K562 (cell line): ENCODE data around the gene C10orf95. TPM values are rescaled to one million over a fixed set of nuclear protein-coding genes. Genes with fewer than 3 reads are reported as not detected.

Experiments
- ATAC-seq: fragments of 200-7000 bp; cut with Tn5 transposase; 3 replicates; pipeline ENCODE4 v1.9.1; 2020; ENCODE audit warnings: moderate library complexity
- BruUV-seq: library from RNA; stranded (reverse); fragments of 400-500 nt; replicated peaks from 2 replicates; lab custom pipeline; 2021; lab: Mats Ljungman, UMichigan
- CTCF ChIA-PET: fragments of 300-600 bp; formaldehyde crosslinking; extraction: SDS; loops from one replicate; lab custom pipeline; 2021; ENCODE audit warnings: low intra/inter-chr PET ratio; lab: Yijun Ruan, JAX
- POLR2A ChIA-PET: fragments of 300-600, 350-650 bp; sonication (Branson Sonifier 250); formaldehyde crosslinking; extraction: SDS; loops from one replicate; lab custom pipeline; 2021; ENCODE audit warnings: antibody characterized with exemption, inconsistent platforms; lab: Yijun Ruan, JAX
- DNase-seq, 4 experiments: peaks; one replicate each; pipeline versions ENCODE4 v3.0.0 to v3.0.0-alpha.2; 2011 to 2018; ENCODE audit warnings: low spot score in 3 of 4, mixed read lengths in 3 of 4; ENCODE audit errors: extremely low read depth in 1 of 4
- FAIRE-seq: peaks from 2 replicates; lab custom pipeline; 2011; peaks lifted over from hg19 to GRCh38; lab: Jason Lieb, UNC
- H2AFZ ChIP-seq: 2 replicates; pipeline ENCODE4 v1.6.0; 2011; ENCODE audit warnings: low read depth, low read length, control low read depth, inconsistent platforms
- H3K27ac ChIP-seq: fragments of 200-600 bp; 3 replicates; pipeline ENCODE4 v1.8.0; 2011; ENCODE audit warnings: low read depth, mild to moderate bottlenecking, control low read depth, inconsistent platforms, low read length, moderate library complexity, mixed read lengths; ENCODE audit errors: extremely low read depth
- H3K27me3 ChIP-seq, 2 experiments: fragments of 300-600 bp in 1 of 2; 2 replicates in 1 of 2; 3 replicates in 1 of 2; pipeline versions ENCODE4 v1.6.0 to v1.8.0; 2011; ENCODE audit warnings: inconsistent platforms in 2 of 2, low read length in 2 of 2, mild to moderate bottlenecking in 1 of 2, mixed read lengths in 1 of 2, moderate library complexity in 1 of 2; ENCODE audit not compliant: control insufficient read depth in 2 of 2, insufficient read depth in 2 of 2
- H3K36me3 ChIP-seq: fragments of 300-600 bp; 3 replicates; pipeline ENCODE4 v1.8.0; 2011; ENCODE audit warnings: mild to moderate bottlenecking, low read length, inconsistent platforms; ENCODE audit not compliant: control insufficient read depth, insufficient read depth
- H3K4me1 ChIP-seq, 2 experiments: fragments of 200-600 bp in 1 of 2; replicated peaks in 1 of 2; 2 replicates in 1 of 2; 3 replicates in 1 of 2; pipeline versions ENCODE4 v1.5.1 to v1.8.0; 2011; ENCODE audit warnings: inconsistent platforms in 2 of 2, low read length in 2 of 2, mild to moderate bottlenecking in 1 of 2, mixed read lengths in 1 of 2, moderate library complexity in 1 of 2; ENCODE audit not compliant: control insufficient read depth in 2 of 2, insufficient read depth in 2 of 2
- H3K4me2 ChIP-seq: 2 replicates; pipeline ENCODE4 v1.6.1; 2011; ENCODE audit warnings: low read length, control low read depth, inconsistent platforms, mixed read lengths; ENCODE audit not compliant: insufficient read depth
- H3K4me3 ChIP-seq: fragments of 200-600 bp; sonication (generic), shearing (Covaris generic); 2 replicates; pipeline ENCODE4 v1.5.1; 2016; ENCODE audit warnings: control low read depth, inconsistent platforms
- H3K79me2 ChIP-seq: fragments of 200-600 bp; 3 replicates; pipeline ENCODE4 v1.8.0; 2011; ENCODE audit warnings: low read length, inconsistent platforms; ENCODE audit not compliant: control insufficient read depth, insufficient read depth
- H3K9ac ChIP-seq, 2 experiments: 2 replicates each; pipeline versions ENCODE4 v1.6.0 to v1.6.1; 2011; ENCODE audit warnings: low read depth in 2 of 2, low read length in 2 of 2, control low read depth in 1 of 2, inconsistent platforms in 1 of 2, mild to moderate bottlenecking in 1 of 2, mixed read lengths in 1 of 2; ENCODE audit not compliant: insufficient read depth in 1 of 2
- H3K9me1 ChIP-seq: one replicate; pipeline ENCODE4 v1.6.0; 2011; ENCODE audit warnings: inconsistent platforms, mild to moderate bottlenecking, low read length, moderate library complexity; ENCODE audit not compliant: control insufficient read depth, insufficient read depth
- H3K9me3 ChIP-seq: replicated peaks from 2 replicates; pipeline ENCODE4 v1.5.1; 2011; ENCODE audit warnings: low read depth, low read length, inconsistent platforms; ENCODE audit not compliant: control insufficient read depth, insufficient read depth
- H4K20me1 ChIP-seq: replicated peaks from 2 replicates; pipeline ENCODE4 v1.6.1; 2011; ENCODE audit warnings: low read length, inconsistent platforms, mixed read lengths; ENCODE audit not compliant: control insufficient read depth, insufficient read depth
- DACH1 ChIP-seq: fragments of 450-650 bp; IDR thresholded peaks from 2 replicates; pipeline ENCODE4 v1.6.1; 2018; ENCODE audit not compliant: partially characterized antibody
- KLF6 ChIP-seq: fragments of 250-450 bp; sonication (Bioruptor Pico); IDR thresholded peaks from 2 replicates; pipeline ENCODE4 v1.4.0; 2020; ENCODE audit warnings: mild to moderate bottlenecking, moderate library complexity, borderline replicate concordance
- SFPQ ChIP-seq: fragments of 200-400 bp; formaldehyde crosslinking; IDR thresholded peaks from 2 replicates; pipeline ENCODE4 v1.6.1; 2017; ENCODE audit warnings: mild to moderate bottlenecking, low read depth, low read length, moderate library complexity
- SIRT6 ChIP-seq: IDR thresholded peaks from one replicate; pipeline ENCODE4 v1.6.1; 2012; ENCODE audit warnings: low read depth, mild to moderate bottlenecking, control low read depth, inconsistent platforms, low read length, moderate library complexity
- SRSF3 ChIP-seq: fragments of 200-400 bp; formaldehyde crosslinking; IDR thresholded peaks from 2 replicates; pipeline ENCODE4 v1.6.1; 2016; ENCODE audit warnings: mild to moderate bottlenecking, low read length, moderate library complexity; ENCODE audit not compliant: insufficient read depth
- STAT5B ChIP-seq: fragments of 250-450 bp; sonication (Bioruptor Pico); IDR thresholded peaks from 2 replicates; pipeline ENCODE4 v1.8.0; 2021; ENCODE audit warnings: mild to moderate bottlenecking, inconsistent platforms
- TAF1 ChIP-seq: IDR thresholded peaks from 2 replicates; pipeline ENCODE4 v1.6.1; 2011; ENCODE audit warnings: mild to moderate bottlenecking, low read length, moderate library complexity; ENCODE audit not compliant: insufficient read depth, control insufficient read depth, severe bottlenecking; ENCODE audit errors: extremely low read depth
- TOE1 ChIP-seq, 2 experiments: fragments of 450-650 bp in 1 of 2; sonication (generic) in 1 of 2; formaldehyde crosslinking in 1 of 2; IDR thresholded peaks; 2 replicates each; pipeline versions ENCODE4 v1.7.1 to v1.8.0; 2016 to 2022; ENCODE audit warnings: borderline replicate concordance in 2 of 2, mild to moderate bottlenecking in 2 of 2, antibody characterized with exemption in 1 of 2, inconsistent platforms in 1 of 2, low read depth in 1 of 2, missing genetic modification reagents in 1 of 2, moderate library complexity in 1 of 2
- ZNF184 ChIP-seq: sonication (generic); formaldehyde crosslinking; IDR thresholded peaks from 2 replicates; pipeline ENCODE4 v1.5.0; 2020; ENCODE audit warnings: missing genetic modification reagents
- ZNF354B ChIP-seq: fragments of 250-450 bp; sonication (Bioruptor Pico); IDR thresholded peaks from 2 replicates; pipeline ENCODE4 v1.4.0; 2020
- WGBS: fragments of 100-300 bp; shearing (Covaris generic); methylation state at CpG from one replicate; pipeline ENCODE4 v1.1.6; 2016; ENCODE audit warnings: low coverage, mixed read lengths; ENCODE audit not compliant: insufficient coverage; ENCODE audit errors: missing lambda C conversion rate; 5-methylcytosine and 5-hydroxymethylcytosine counted together
- in situ Hi-C: fragments of 300-500 bp; cut with MboI; formaldehyde crosslinking; loops from 4 replicates; pipeline ENCODE4 v1.15.0; 2018; ENCODE audit warnings: inconsistent platforms, mixed read lengths
- intact Hi-C: fragments of 100-400 bp; cut with micrococcal nuclease; formaldehyde crosslinking; loops from 2 replicates; pipeline ENCODE4 v1.14.2; 2022
- polyA plus RNA-seq, 8 experiments: library from polyadenylated mRNA; depleted of rRNA in 4 of 8; stranded (reverse) in 5 of 8; unstranded in 3 of 8; fragments of >200 nt; fragmentation: Nextera tagmentation in 2 of 8; fragmentation: Illumina TruSeq in 1 of 8; extraction: Ambion mirVana in 2 of 8; extraction: Trizol in 1 of 8; gene quantifications; 2 replicates each; pipeline versions ENCODE4 v1.2.1 to v1.2.3, GENCODE V29; 2011 to 2014; ENCODE audit warnings: inconsistent platforms in 1 of 8, missing spikeins in 1 of 8
- total RNA-seq, 7 experiments: library from RNA; depleted of rRNA in 6 of 7; stranded (reverse); fragments of >200 nt in 6 of 7; fragmentation: Illumina TruSeq in 2 of 7; extraction: Trizol in 2 of 7; gene quantifications; 2 replicates each; pipeline versions ENCODE4 v1.2.1 to v1.2.3, GENCODE V29; 2011 to 2021; ENCODE audit warnings: low replicate concordance in 1 of 7
- TF ChIP-seq, protein P1 (sequence below): sonication (generic); formaldehyde crosslinking; IDR thresholded peaks from 2 replicates; pipeline ENCODE4 v1.8.0; 2022; ENCODE audit warnings: missing genetic modification reagents, mild to moderate bottlenecking, borderline replicate concordance
- TF ChIP-seq, protein P2 (sequence below): fragments of 450-650 bp; IDR thresholded peaks from 2 replicates; pipeline ENCODE4 v1.6.1; 2018; ENCODE audit warnings: mild to moderate bottlenecking, low read depth; ENCODE audit not compliant: partially characterized antibody

Gene C10orf95
- total and polyA plus RNA-seq, 9 of the 15 experiments (the other 6 are each of a cell fraction or from before 2014, with no cell fraction given): 0.03 to 0.41 (median 0.17) TPM; not detected in 1

DNA sequence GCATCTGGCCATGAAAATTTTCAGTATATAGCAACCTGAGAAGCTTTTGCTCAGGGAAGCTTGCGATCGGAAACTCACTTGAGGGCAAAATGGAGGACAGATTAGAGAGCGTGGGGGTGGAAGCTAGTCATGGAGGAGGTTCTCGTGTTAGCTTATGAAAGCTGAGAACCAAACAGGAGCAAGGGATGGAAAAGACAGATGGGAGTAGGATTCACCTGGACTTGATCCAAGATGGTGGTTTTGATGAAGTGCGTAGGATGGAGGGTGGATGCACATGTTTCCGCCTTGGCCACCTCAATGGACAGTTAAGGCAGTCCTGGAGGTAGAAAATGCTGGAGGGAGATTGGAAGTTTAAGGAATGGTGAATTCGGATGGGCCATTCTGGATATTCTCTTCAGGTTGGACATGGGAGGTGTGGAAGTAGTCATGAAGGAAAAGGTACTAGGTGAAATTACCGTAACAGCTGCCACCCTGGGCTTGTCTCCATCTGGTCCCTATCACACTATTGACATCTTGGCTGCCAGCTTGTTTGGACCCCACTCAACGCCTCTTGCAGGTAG lies 6.3 kb upstream of the C10orf95 start:
- in situ Hi-C loops: no loop called here
- H3K4me2 ChIP-seq: no peak overlapping the region
- no peaks in the 10 kb centered on the region for H4K20me1 ChIP-seq
- H3K4me3 ChIP-seq: no peak overlapping the region
- no peaks in the 10 kb centered on the region for H3K27me3 ChIP-seq
- DNase-seq (no peak), ATAC-seq (no peak), FAIRE-seq (no peak)
- BruUV-seq: no TSS peak
- intact Hi-C loops: no loop called here
- no peak overlapping the region for H2AFZ ChIP-seq
- POLR2A ChIA-PET: interaction anchor here (2.6 kb wide), 1 partner anchor 21 kb away, joined by 13 read pairs; no protein-coding TSS in a partner anchor
- CTCF ChIA-PET: no interaction called here
- 91% methylated on average over 8 of the region's 9 CpGs for WGBS
- H3K36me3 ChIP-seq: peaks cover 31% of the 10 kb centered on the region; the same call in 2 of the 3 replicates
- peaks cover 13% of the 10 kb centered on the region for H3K79me2 ChIP-seq
- no peaks in the 10 kb centered on the region for H3K9me3 ChIP-seq
- no peak overlapping the region for H3K9ac ChIP-seq
- peaks cover 23 to 41% of the 10 kb centered on the region in 2 experiments for H3K4me1 ChIP-seq
- no peak overlapping the region for H3K27ac ChIP-seq
- H3K9me1 ChIP-seq: no peaks in the 10 kb centered on the region
- TF ChIP-seq, protein P1, sequence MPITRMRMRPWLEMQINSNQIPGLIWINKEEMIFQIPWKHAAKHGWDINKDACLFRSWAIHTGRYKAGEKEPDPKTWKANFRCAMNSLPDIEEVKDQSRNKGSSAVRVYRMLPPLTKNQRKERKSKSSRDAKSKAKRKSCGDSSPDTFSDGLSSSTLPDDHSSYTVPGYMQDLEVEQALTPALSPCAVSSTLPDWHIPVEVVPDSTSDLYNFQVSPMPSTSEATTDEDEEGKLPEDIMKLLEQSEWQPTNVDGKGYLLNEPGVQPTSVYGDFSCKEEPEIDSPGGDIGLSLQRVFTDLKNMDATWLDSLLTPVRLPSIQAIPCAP (CRISPR knock-in tag): no peak
- TF ChIP-seq SIRT6 (no peak), DACH1 (no peak), ZNF184 (CRISPR knock-in tag) (no peak), SRSF3 (no peak), KLF6 (CRISPR knock-in tag) (no peak), SFPQ (no peak), ZNF354B (CRISPR knock-in tag) (no peak), TAF1 (no peak), STAT5B (CRISPR knock-in tag) (no peak), TOE1 (IDR thresholded peaks at IDR 0.05; ENCODE audit: borderline replicate concordance) (no peak), TOE1 (CRISPR knock-in tag; IDR thresholded peaks at IDR 0.05; ENCODE audit: borderline replicate concordance, low read depth) (no peak)
- TF ChIP-seq, protein P2, sequence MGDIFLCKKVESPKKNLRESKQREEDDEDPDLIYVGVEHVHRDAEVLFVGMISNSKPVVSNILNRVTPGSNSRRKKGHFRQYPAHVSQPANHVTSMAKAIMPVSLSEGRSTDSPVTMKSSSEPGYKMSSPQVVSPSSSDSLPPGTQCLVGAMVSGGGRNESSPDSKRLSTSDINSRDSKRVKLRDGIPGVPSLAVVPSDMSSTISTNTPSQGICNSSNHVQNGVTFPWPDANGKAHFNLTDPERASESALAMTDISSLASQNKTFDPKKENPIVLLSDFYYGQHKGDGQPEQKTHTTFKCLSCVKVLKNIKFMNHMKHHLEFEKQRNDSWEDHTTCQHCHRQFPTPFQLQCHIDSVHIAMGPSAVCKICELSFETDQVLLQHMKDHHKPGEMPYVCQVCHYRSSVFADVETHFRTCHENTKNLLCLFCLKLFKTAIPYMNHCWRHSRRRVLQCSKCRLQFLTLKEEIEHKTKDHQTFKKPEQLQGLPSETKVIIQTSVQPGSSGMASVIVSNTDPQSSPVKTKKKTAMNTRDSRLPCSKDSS: no peak
